MCF 10A (cell line): ENCODE results near the gene IFT20. TPM values are rescaled to one million over a fixed set of nuclear protein-coding genes. Genes with fewer than 3 reads are reported as not detected.
A peak's percentile ranks its signal among the peaks of the same experiment; 100 is the strongest.

ENCODE experiments used
- Bru-seq: library from RNA; stranded (reverse); fragments of 400-500 nt; gene quantifications from one replicate; lab custom pipeline; 2021; lab: Mats Ljungman, UMichigan
- BruChase-seq, 2 experiments: library from RNA; stranded (reverse); fragments of 400-500 nt; gene quantifications; one replicate each; lab custom pipeline; 2021; lab: Mats Ljungman, UMichigan
- BruUV-seq: library from RNA; stranded (reverse); fragments of 400-500 nt; replicated peaks from 2 replicates; lab custom pipeline; 2021; lab: Mats Ljungman, UMichigan
- CTCF ChIA-PET: fragments of 300-600 bp; sonication (Branson Sonifier 250); formaldehyde crosslinking; extraction: SDS; loops from one replicate; lab custom pipeline; 2021; ENCODE audit warnings: antibody characterized with exemption, inconsistent platforms; lab: Yijun Ruan, JAX
- POLR2A ChIA-PET: fragments of 300-600, 350-650 bp; sonication (Branson Sonifier 250); formaldehyde crosslinking; extraction: SDS; loops from one replicate; lab custom pipeline; 2020; ENCODE audit warnings: antibody characterized with exemption, inconsistent platforms; lab: Yijun Ruan, JAX
- DNase-seq: peaks from one replicate; pipeline ENCODE4 v3.0.0-alpha.2; 2018; ENCODE audit not compliant: unreplicated experiment
- H3K27ac Mint-ChIP-seq: one replicate; pipeline ENCODE4 v1.8.0; 2022; ENCODE audit warnings: mild to moderate bottlenecking, low read depth, mixed read lengths; ENCODE audit not compliant: unreplicated experiment
- H3K27me3 Mint-ChIP-seq: one replicate; pipeline ENCODE4 v1.8.0; 2022; ENCODE audit warnings: mixed read lengths; ENCODE audit not compliant: insufficient read depth, unreplicated experiment
- H3K36me3 Mint-ChIP-seq: one replicate; pipeline ENCODE4 v1.8.0; 2022; ENCODE audit warnings: mild to moderate bottlenecking, moderate library complexity, mixed read lengths; ENCODE audit not compliant: insufficient read depth, unreplicated experiment
- H3K4me1 Mint-ChIP-seq: one replicate; pipeline ENCODE4 v1.8.0; 2022; ENCODE audit warnings: mixed read lengths; ENCODE audit not compliant: insufficient read depth, unreplicated experiment
- H3K4me3 Mint-ChIP-seq: one replicate; pipeline ENCODE4 v1.8.0; 2022; ENCODE audit warnings: mild to moderate bottlenecking, moderate library complexity, mixed read lengths; ENCODE audit not compliant: unreplicated experiment
- H3K9me3 Mint-ChIP-seq: one replicate; pipeline ENCODE4 v1.8.0; 2022; ENCODE audit warnings: mixed read lengths; ENCODE audit not compliant: unreplicated experiment
- intact Hi-C: fragments of 100-400 bp; cut with micrococcal nuclease; formaldehyde crosslinking; loops from 2 replicates; pipeline ENCODE4 v1.14.1; 2022
- long read RNA-seq: library from polyadenylated mRNA; stranded (forward); transcript quantifications from one replicate; pipeline ENCODE4 v2.0.0, GENCODE V29; 2022
- total RNA-seq: library from RNA; stranded (reverse); gene quantifications from 2 replicates; pipeline ENCODE4 v1.2.3, GENCODE V29; 2022
- TF ChIP-seq, protein P1 (sequence below): fragments of 200-600 bp; IDR thresholded peaks from one replicate; pipeline ENCODE4 v1.8.0; 2022; ENCODE audit warnings: antibody characterized with exemption, mild to moderate bottlenecking; ENCODE audit not compliant: unreplicated experiment

The IFT20 gene, protein sequence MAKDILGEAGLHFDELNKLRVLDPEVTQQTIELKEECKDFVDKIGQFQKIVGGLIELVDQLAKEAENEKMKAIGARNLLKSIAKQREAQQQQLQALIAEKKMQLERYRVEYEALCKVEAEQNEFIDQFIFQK
- 29.3 and 38.3 TPM in 2 replicates for total RNA-seq
- Bru-seq, nascent RNA: percentile 70 among the genes with signal in this experiment
- percentile 81 among the genes with signal in this experiment for BruChase-seq, experiment 1, labeled RNA remaining after a 6-hour chase
- percentile 74 among the genes with signal in this experiment for BruChase-seq, experiment 2, labeled RNA remaining after a 2-hour chase
- long read RNA-seq, transcript IFT20-215 (6 exons, 852 nt): minor isoform, 6 of 56 reads
- long read RNA-seq, transcript IFT20-214 (6 exons, 1,071 nt): minor isoform, 17 of 56 reads
- long read RNA-seq, transcript IFT20-203 (5 exons, 825 nt): major isoform, 22 of 56 reads
- long read RNA-seq, partial matches to known transcripts: 2 of 56 reads
- long read RNA-seq, other reads (novel, unspliced or antisense): 1 of 56 reads

DNA sequence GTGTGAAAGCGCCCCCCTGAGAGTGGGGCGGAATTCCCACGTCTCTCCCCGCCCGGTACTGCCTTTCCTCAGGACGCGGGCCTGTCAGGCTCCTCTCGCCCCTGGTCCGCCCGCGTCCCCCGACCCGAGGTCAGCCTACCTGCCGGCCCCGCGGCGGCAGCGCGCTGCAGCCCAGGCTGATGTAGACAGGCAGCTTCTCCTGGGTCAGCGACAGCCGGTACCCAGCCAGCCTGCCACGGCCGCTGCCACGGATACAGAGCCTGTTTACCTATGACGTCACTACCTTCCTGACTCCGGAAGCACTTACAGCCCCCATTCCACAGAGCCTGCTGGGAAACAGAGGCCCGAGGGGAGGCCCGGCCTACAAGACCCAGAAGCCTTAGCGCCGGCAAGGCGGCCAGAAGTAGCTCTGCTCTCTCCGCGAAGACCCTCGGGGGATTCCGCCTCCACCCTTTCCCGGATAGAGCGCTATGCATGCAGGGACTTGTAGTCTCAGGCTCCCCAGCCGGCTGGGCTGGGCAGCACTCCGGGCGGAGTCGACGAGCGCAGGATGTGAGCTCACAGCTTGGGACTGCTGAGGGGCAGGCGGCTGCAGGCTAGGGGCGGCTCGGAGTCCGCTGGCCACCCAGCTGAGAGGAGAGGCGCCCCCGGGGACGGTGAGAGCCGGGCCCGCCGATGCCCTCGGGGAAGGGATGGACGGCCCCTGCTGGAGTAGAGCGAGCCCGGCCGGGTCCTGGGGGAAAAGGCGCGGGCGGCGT lies at the start of gene IFT20, which contains the start of gene TNFAIP1:
IFT20 (minus strand) TSS at position 272 of the 758 bp plus-strand sequence. CDS start 3,487 bp downstream, outside the sequence.
TNFAIP1 (plus strand) TSS at position 561 of the 758 bp plus-strand sequence. CDS start 3,761 bp downstream, outside the sequence.
- ChIA-PET CTCF (interaction anchor here (0.6 to 1.8 kb wide), 17 partner anchors 10 to 681 kb away, joined by 3 to 9 read pairs (median 3); partner anchors contain the start of gene POLDIP2), POLR2A (interaction anchor here (0.6 to 4.2 kb wide), 44 partner anchors 10 to 1902 kb away, joined by 3 to 107 read pairs (median 4); partner anchors contain the start of genes ALDOC, PIGS, POLDIP2 and RPL23A)
- Mint-ChIP-seq H3K9me3 (no peaks in the 10 kb centered on the region), H3K27ac (peak within 1 kb of the TSS; percentile 97), H3K36me3 (peaks cover 29% of the 10 kb centered on the region), H3K27me3 (no peaks in the 10 kb centered on the region), H3K4me3 (peak within 1 kb of the TSS; percentile 96), H3K4me1 (peaks cover 41% of the 10 kb centered on the region)
- TF ChIP-seq, protein P1, sequence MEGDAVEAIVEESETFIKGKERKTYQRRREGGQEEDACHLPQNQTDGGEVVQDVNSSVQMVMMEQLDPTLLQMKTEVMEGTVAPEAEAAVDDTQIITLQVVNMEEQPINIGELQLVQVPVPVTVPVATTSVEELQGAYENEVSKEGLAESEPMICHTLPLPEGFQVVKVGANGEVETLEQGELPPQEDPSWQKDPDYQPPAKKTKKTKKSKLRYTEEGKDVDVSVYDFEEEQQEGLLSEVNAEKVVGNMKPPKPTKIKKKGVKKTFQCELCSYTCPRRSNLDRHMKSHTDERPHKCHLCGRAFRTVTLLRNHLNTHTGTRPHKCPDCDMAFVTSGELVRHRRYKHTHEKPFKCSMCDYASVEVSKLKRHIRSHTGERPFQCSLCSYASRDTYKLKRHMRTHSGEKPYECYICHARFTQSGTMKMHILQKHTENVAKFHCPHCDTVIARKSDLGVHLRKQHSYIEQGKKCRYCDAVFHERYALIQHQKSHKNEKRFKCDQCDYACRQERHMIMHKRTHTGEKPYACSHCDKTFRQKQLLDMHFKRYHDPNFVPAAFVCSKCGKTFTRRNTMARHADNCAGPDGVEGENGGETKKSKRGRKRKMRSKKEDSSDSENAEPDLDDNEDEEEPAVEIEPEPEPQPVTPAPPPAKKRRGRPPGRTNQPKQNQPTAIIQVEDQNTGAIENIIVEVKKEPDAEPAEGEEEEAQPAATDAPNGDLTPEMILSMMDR: no peak
- intact Hi-C loops: loop anchor here (5.0 to 10.0 kb wide), 4 partner anchors 82 to 209 kb away; no protein-coding TSS in a partner anchor
- DNase-seq: peak; percentile 99
- no TSS peak for BruUV-seq

DNA sequence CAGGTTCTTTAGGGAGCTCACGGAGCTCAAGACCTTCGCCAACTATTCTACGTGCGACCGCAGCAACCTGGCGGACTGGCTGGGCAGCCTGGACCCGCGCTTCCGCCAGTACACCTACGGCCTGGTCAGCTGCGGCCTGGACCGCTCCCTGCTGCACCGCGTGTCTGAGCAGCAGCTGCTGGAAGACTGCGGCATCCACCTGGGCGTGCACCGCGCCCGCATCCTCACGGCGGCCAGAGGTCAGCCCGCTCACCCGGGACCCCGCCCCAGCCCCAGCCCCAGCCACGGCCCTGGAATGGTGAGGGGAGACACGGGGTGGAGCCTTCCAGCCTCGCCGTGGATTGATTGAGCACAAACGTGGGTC lies 49.7 kb upstream of the IFT20 start:
- ChIA-PET POLR2A (interaction anchor here (0.5 to 2.7 kb wide), 2 partner anchors 11 to 27 kb away, joined by 3 to 16 read pairs; no protein-coding TSS in a partner anchor), CTCF (interaction anchor here (0.7 kb wide), 1 partner anchor 433 kb away, joined by 3 read pairs; no protein-coding TSS in a partner anchor)
- intact Hi-C loops: no loop called here
- DNase-seq: no peak
- no peaks in the 10 kb centered on the region for H3K27me3 Mint-ChIP-seq
- TF ChIP-seq, protein P1: no peak
- no TSS peak for BruUV-seq
- H3K4me3 Mint-ChIP-seq: no peak overlapping the region
- peaks cover 16% of the 10 kb centered on the region for H3K36me3 Mint-ChIP-seq
- no peaks in the 10 kb centered on the region for H3K9me3 Mint-ChIP-seq
- no peak overlapping the region for H3K27ac Mint-ChIP-seq
- H3K4me1 Mint-ChIP-seq: peaks cover 8% of the 10 kb centered on the region

DNA sequence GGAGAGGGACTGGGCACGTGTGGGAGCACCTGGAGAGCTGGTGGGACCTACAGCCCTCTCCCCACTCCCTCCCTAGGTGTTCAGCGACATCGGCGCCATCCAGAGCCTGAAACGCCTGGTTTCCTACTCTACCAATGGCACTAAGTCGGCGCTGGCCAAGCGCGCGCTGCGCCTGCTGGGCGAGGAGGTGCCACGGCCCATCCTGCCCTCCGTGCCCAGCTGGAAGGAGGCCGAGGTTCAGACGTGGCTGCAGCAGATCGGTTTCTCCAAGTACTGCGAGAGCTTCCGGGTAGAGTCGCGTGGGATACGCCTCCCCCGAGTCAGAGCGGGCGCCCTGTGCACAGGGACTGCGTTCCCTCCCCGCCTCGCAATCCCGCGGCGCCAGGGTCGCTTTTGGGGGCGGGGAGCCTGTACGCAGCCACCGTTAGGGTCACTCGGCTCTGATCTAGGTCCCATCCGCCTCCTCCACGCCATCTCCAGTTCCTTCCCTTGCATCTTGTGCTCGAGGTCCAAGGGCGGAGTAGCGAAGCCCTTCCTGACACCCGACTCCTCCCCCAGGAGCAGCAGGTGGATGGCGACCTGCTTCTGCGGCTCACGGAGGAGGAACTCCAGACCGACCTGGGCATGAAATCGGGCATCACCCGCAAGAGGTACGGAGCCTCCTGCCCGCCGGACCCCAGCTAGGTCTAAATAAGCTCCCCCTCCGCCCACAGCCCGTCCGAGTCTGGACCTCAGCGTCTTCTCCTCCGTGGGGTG lies 49.2 kb upstream of the IFT20 start:
- Mint-ChIP-seq H3K36me3 (peaks cover 13% of the 10 kb centered on the region), H3K4me3 (no peak overlapping the region), H3K4me1 (peaks cover 13% of the 10 kb centered on the region), H3K9me3 (no peaks in the 10 kb centered on the region), H3K27ac (no peak overlapping the region), H3K27me3 (no peaks in the 10 kb centered on the region)
- TF ChIP-seq, protein P1: no peak
- ChIA-PET CTCF (interaction anchor here (0.7 kb wide), 1 partner anchor 14 kb away, joined by 3 read pairs; the partner anchor contains the start of gene VTN), POLR2A (interaction anchor here (2.7 kb wide), 1 partner anchor 11 kb away, joined by 16 read pairs; no protein-coding TSS in a partner anchor)
- DNase-seq: no peak
- intact Hi-C loops: no loop called here
- no TSS peak for BruUV-seq
